ENCODE data around the gene NPNT. TPM values are rescaled to one million over a fixed set of nuclear protein-coding genes. Genes with fewer than 3 reads are reported as not detected.

Gene NPNT
- total RNA-seq, 2 donors from 2014 or later, result 0.88 to 1.6 TPM

DNA sequence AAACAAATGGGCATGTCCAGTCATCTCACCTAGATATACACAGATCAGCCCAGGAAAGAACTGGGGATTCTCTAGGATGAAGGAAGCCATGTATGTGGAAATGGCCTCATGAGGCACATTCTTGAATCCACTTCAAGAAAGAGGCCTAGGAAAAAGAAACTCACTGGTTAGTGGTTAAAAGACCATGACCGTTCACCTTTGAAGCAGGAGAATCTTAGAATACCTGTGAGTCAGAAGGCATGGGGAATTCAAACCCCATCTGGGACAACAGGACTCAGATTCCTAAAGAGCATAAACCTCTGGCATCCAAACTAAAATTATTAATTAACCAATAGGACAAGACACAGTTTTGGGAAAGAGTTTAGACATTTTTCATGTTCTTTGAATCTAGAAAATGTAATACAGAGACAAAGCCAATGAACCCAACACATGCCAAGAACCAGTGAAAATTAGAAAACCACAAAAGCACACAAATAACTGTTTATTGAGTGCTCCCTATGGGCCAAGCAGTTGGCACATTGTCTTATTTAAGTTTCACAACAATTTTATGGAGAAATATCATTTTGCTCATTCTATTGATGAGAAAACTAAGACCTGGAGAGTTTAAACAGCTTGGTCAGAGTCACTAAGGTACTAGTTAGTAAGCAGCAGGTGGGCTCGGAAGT is 97.5 kb downstream of the NPNT start:
- Histone ChIP-seq H3K9me3 (ENCODE audit: control insufficient read depth, low read length) (no peaks in the 10 kb centered on the region), H3K36me3 (ENCODE audit: control insufficient read depth, insufficient read depth, low read length) (no peaks in the 10 kb centered on the region), H3K4me1 (ENCODE audit: control insufficient read depth, insufficient read depth, low read length) (no peaks in the 10 kb centered on the region), H3K27me3 (ENCODE audit: control insufficient read depth, insufficient read depth, low read length, poor library complexity, severe bottlenecking) (no peaks in the 10 kb centered on the region), H3K27ac (ENCODE audit: low read depth, low read length) (no peak overlapping the region), H3K9ac (ENCODE audit: extremely low read depth, low read length, poor library complexity, severe bottlenecking) (no peak overlapping the region), H3K4me3 (ENCODE audit: low read length) (no peak overlapping the region)
- H3K9me3 Mint-ChIP-seq, result no peaks in the 10 kb centered on the region
- H3K36me3 Mint-ChIP-seq (ENCODE audit: low read depth), result no peaks in the 10 kb centered on the region
- no peak for TF ChIP-seq CTCF (conservative IDR thresholded peaks at IDR 0.05)
- no peak for DNase-seq
- 75 to 83% methylated on average over 1 to 2 of the region's 2 CpGs for WGBS, 2 experiments (ENCODE audit: insufficient coverage in 1 of 2, insufficient read length in 1 of 2)
- no peak overlapping the region for H3K4me3 Mint-ChIP-seq
- H3K27ac Mint-ChIP-seq, result no peak overlapping the region
- no peaks in the 10 kb centered on the region for H3K4me1 Mint-ChIP-seq
- no peaks in the 10 kb centered on the region for H3K27me3 Mint-ChIP-seq (ENCODE audit: insufficient read depth)

DNA sequence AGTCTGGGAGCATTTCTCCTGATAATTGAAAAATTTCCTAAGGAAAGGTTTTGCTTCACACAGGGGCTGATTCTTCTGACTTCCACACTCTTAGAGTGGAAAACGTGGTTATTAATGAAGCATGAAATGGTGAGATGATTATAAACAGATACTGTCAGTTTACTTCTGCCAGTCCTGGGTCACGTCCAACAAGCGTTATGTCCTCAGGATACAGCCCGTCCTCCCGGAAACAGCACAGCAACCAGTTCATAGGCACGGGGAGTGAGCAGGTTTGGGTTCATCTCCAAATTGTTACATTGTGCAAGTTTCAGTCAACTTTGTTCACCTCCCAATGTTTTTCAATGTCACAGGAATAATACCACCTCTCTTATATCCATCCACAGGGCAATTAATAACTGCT is 98.8 kb downstream of the NPNT start:
- TF ChIP-seq CTCF (conservative IDR thresholded peaks at IDR 0.05), result no peak
- no peaks in the 10 kb centered on the region for H3K36me3 Mint-ChIP-seq (ENCODE audit: low read depth)

DNA sequence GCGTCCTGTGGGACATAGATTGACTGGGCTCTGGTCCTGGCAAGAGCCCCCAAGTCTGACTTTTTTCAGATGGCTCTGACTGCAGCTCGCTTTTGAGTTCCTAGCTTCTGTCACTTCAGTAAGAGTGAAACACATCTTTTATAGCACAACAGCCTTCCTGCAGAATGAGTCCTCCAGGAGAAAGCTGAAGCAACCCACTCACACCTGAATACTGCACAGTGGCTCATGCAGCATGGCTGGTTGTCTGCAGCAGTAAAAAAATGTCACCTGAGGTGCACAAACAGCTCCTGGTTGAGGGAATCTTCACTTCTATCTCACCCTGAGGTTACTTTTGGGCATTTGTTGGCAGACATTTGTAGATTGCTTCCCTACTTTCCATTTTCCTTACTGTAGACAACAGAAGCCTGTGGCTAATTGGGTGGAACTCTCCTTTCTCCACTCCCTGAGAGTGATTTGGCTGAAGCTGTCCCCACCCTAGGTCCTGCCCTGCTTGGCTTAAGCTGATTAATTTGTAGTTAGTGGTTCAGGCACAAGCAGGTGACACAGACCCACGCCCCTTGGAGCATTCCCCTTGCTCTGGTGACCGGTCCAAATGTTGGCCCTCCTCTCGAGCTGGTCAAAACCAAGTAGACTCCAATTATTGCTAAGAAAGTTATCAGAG is 99.7 kb downstream of the NPNT start:
- no peak overlapping the region for H3K4me3 ChIP-seq (ENCODE audit: low read length)
- no peak overlapping the region for H3K27ac Mint-ChIP-seq
- no peaks in the 10 kb centered on the region for H3K27me3 ChIP-seq (ENCODE audit: control insufficient read depth, insufficient read depth, low read length, poor library complexity, severe bottlenecking)
- no peaks in the 10 kb centered on the region for H3K27me3 Mint-ChIP-seq (ENCODE audit: insufficient read depth)
- H3K27ac ChIP-seq (ENCODE audit: low read depth, low read length), result no peak overlapping the region
- no peaks in the 10 kb centered on the region for H3K36me3 Mint-ChIP-seq (ENCODE audit: low read depth)
- H3K36me3 ChIP-seq (ENCODE audit: control insufficient read depth, insufficient read depth, low read length), result no peaks in the 10 kb centered on the region
- H3K9me3 ChIP-seq (ENCODE audit: control insufficient read depth, low read length), result no peaks in the 10 kb centered on the region
- no peak for DNase-seq
- WGBS, 2 experiments (ENCODE audit: insufficient coverage in 1 of 2, insufficient read length in 1 of 2), result 94 to 95% methylated on average over 2 to 5 of the region's 5 CpGs
- H3K9ac ChIP-seq (ENCODE audit: extremely low read depth, low read length, poor library complexity, severe bottlenecking), result no peak overlapping the region
- H3K4me1 ChIP-seq (ENCODE audit: control insufficient read depth, insufficient read depth, low read length), result no peaks in the 10 kb centered on the region
- H3K9me3 Mint-ChIP-seq, result no peaks in the 10 kb centered on the region
- H3K4me1 Mint-ChIP-seq, result peaks cover 6% of the 10 kb centered on the region
- TF ChIP-seq CTCF (conservative IDR thresholded peaks at IDR 0.05), result no peak
- no peak overlapping the region for H3K4me3 Mint-ChIP-seq

More for the DNA sequence above, 98.8 kb downstream of the NPNT start:
- H3K4me3 ChIP-seq (ENCODE audit: low read length), result no peak overlapping the region
- H3K27me3 ChIP-seq (ENCODE audit: control insufficient read depth, insufficient read depth, low read length, poor library complexity, severe bottlenecking), result no peaks in the 10 kb centered on the region
- Mint-ChIP-seq H3K27me3 (ENCODE audit: insufficient read depth) (no peaks in the 10 kb centered on the region), H3K4me1 (peaks cover 6% of the 10 kb centered on the region), H3K27ac (no peak overlapping the region), H3K4me3 (no peak overlapping the region), H3K9me3 (no peaks in the 10 kb centered on the region)
- H3K27ac ChIP-seq (ENCODE audit: low read depth, low read length), result no peak overlapping the region
- no peak for DNase-seq
- no peak overlapping the region for H3K9ac ChIP-seq (ENCODE audit: extremely low read depth, low read length, poor library complexity, severe bottlenecking)
- H3K9me3 ChIP-seq (ENCODE audit: control insufficient read depth, low read length), result no peaks in the 10 kb centered on the region
- H3K4me1 ChIP-seq (ENCODE audit: control insufficient read depth, insufficient read depth, low read length), result no peaks in the 10 kb centered on the region
- 89 to 92% methylated on average over 5 to 6 of the region's 6 CpGs for WGBS, 2 experiments (ENCODE audit: insufficient coverage in 1 of 2, insufficient read length in 1 of 2)
- no peaks in the 10 kb centered on the region for H3K36me3 ChIP-seq (ENCODE audit: control insufficient read depth, insufficient read depth, low read length)

All from endodermal cell (in vitro differentiated cells).